ENCODE results near the gene KIF2C.
A peak's percentile ranks its signal among the peaks of the same experiment; 100 is the strongest.

The KIF2C gene

GRCh38 chr1:44777547-44777946 lies 37.9 kb downstream of the KIF2C start:
- peak overlapping the region in 1 of 2 experiments; percentile 96 for H3K27ac ChIP-seq (ENCODE audit: insufficient read depth in 1 of 2, low read depth in 1 of 2, low read length in 2 of 2, poor library complexity in 1 of 2, severe bottlenecking in 2 of 2)
- ChIA-PET POLR2A (no interaction called here), CTCF (interaction anchor here (1.1 to 1.4 kb wide), 2 partner anchors 10 kb away, joined by 3 to 5 read pairs; partner anchors contain the start of gene BEST4)
- DNase-seq = no peak
- WGBS (ENCODE audit: insufficient coverage) = 91% methylated on average over 13 of the region's 14 CpGs
- H3K4me3 ChIP-seq (ENCODE audit: control insufficient read depth in 1 of 7, extremely low read depth in 1 of 7, insufficient read depth in 4 of 7, low read depth in 2 of 7, low read length in 6 of 7) = peak overlapping the region in 1 of 7 experiments; percentile 92
- H3K27me3 ChIP-seq (replicated peaks in 2 of 5; ENCODE audit: control insufficient read depth in 4 of 5, insufficient read depth in 5 of 5, low read length in 4 of 5) = no peaks in the 10 kb centered on the region
- H3K9me3 ChIP-seq (ENCODE audit: control extremely low read depth in 1 of 5, control insufficient read depth in 4 of 5, insufficient read depth in 2 of 5, low read depth in 1 of 5, low read length in 4 of 5) = no peaks in the 10 kb centered on the region
- H3K4me1 ChIP-seq (ENCODE audit: control extremely low read depth in 1 of 4, control insufficient read depth in 4 of 4, insufficient read depth in 4 of 4, low read length in 3 of 4) = peaks cover 0 to 34% (median 29%) of the 10 kb centered on the region in 4 experiments
- H3K36me3 ChIP-seq (ENCODE audit: control insufficient read depth in 4 of 4, insufficient read depth in 4 of 4, low read length in 3 of 4) = peaks cover 10 to 51% (median 37%) of the 10 kb centered on the region in 4 experiments

DNA sequence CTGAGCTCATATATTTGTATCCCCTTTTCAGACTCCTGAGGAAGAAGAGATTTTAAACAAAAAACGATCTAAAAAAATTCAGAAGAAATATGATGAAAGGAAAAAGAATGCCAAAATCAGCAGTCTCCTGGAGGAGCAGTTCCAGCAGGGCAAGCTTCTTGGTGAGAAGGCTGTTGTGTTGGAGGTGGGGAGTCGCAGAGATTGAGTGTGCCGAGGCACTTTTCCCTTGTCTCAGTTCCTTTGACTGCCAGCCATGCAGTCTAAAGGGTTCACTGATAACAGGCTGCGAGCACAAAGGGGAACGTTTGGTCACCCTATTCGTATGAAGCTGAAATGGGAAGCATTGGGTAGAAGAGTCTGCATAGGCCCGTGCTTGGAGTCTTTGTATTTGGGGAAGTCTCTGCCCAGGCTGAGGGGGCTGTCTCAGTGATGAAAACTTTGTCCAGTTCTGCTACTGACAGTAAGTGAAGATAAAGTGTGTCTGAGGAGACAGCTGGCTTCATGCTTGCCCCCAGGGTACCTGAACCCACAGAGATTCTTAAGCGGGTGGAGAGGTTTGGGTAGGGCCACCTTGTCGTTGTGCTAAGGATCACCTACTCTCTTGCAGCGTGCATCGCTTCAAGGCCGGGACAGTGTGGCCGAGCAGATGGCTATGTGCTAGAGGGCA lies 38.5 kb downstream of the KIF2C start:
- peaks cover 0 to 34% (median 31%) of the 10 kb centered on the region in 4 experiments for H3K4me1 ChIP-seq (ENCODE audit: control extremely low read depth in 1 of 4, control insufficient read depth in 4 of 4, insufficient read depth in 4 of 4, low read length in 3 of 4)
- H3K9me3 ChIP-seq (ENCODE audit: control extremely low read depth in 1 of 5, control insufficient read depth in 4 of 5, insufficient read depth in 2 of 5, low read depth in 1 of 5, low read length in 4 of 5) = no peaks in the 10 kb centered on the region
- no peak for DNase-seq
- ChIA-PET CTCF (interaction anchor here (1.1 to 1.4 kb wide), 2 partner anchors 10 to 11 kb away, joined by 3 to 5 read pairs; partner anchors contain the start of gene BEST4), POLR2A (no interaction called here)
- H3K27ac ChIP-seq (ENCODE audit: insufficient read depth in 1 of 2, low read depth in 1 of 2, low read length in 2 of 2, poor library complexity in 1 of 2, severe bottlenecking in 2 of 2) = peak overlapping the region in 1 of 2 experiments; percentile 96
- 83% methylated on average over 12 of the region's 13 CpGs for WGBS (ENCODE audit: insufficient coverage)
- peaks cover 10 to 51% (median 37%) of the 10 kb centered on the region in 4 experiments for H3K36me3 ChIP-seq (ENCODE audit: control insufficient read depth in 4 of 4, insufficient read depth in 4 of 4, low read length in 3 of 4)
- no peaks in the 10 kb centered on the region for H3K27me3 ChIP-seq (replicated peaks in 2 of 5; ENCODE audit: control insufficient read depth in 4 of 5, insufficient read depth in 5 of 5, low read length in 4 of 5)
- peak overlapping the region in 1 of 7 experiments; percentile 92 for H3K4me3 ChIP-seq (ENCODE audit: control insufficient read depth in 1 of 7, extremely low read depth in 1 of 7, insufficient read depth in 4 of 7, low read depth in 2 of 7, low read length in 6 of 7)

- no peak for DNase-seq
- CTCF ChIA-PET = interaction anchor here (1.1 to 1.4 kb wide), 3 partner anchors 9 to 12 kb away, joined by 3 to 5 read pairs (median 3); partner anchors contain the start of gene BEST4
- peaks cover 10 to 51% (median 37%) of the 10 kb centered on the region in 4 experiments for H3K36me3 ChIP-seq (ENCODE audit: control insufficient read depth in 4 of 4, insufficient read depth in 4 of 4, low read length in 3 of 4)
- H3K9me3 ChIP-seq (ENCODE audit: control extremely low read depth in 1 of 5, control insufficient read depth in 4 of 5, insufficient read depth in 2 of 5, low read depth in 1 of 5, low read length in 4 of 5) = no peaks in the 10 kb centered on the region
- H3K4me1 ChIP-seq (ENCODE audit: control extremely low read depth in 1 of 4, control insufficient read depth in 4 of 4, insufficient read depth in 4 of 4, low read length in 3 of 4) = peaks cover 0 to 40% (median 38%) of the 10 kb centered on the region in 4 experiments
- 96% methylated on average over 5 of the region's 6 CpGs for WGBS (ENCODE audit: insufficient coverage)
- no peaks in the 10 kb centered on the region for H3K27me3 ChIP-seq (replicated peaks in 2 of 5; ENCODE audit: control insufficient read depth in 4 of 5, insufficient read depth in 5 of 5, low read length in 4 of 5)
- H3K27ac ChIP-seq (ENCODE audit: insufficient read depth in 1 of 2, low read depth in 1 of 2, low read length in 2 of 2, poor library complexity in 1 of 2, severe bottlenecking in 2 of 2) = no peak overlapping the region
- no peak overlapping the region for H3K4me3 ChIP-seq (ENCODE audit: control insufficient read depth in 1 of 7, extremely low read depth in 1 of 7, insufficient read depth in 4 of 7, low read depth in 2 of 7, low read length in 6 of 7)
- POLR2A ChIA-PET = no interaction called here
Measured at GRCh38 chr1:44778705-44779576, 39.3 kb downstream of the KIF2C start.

DNA sequence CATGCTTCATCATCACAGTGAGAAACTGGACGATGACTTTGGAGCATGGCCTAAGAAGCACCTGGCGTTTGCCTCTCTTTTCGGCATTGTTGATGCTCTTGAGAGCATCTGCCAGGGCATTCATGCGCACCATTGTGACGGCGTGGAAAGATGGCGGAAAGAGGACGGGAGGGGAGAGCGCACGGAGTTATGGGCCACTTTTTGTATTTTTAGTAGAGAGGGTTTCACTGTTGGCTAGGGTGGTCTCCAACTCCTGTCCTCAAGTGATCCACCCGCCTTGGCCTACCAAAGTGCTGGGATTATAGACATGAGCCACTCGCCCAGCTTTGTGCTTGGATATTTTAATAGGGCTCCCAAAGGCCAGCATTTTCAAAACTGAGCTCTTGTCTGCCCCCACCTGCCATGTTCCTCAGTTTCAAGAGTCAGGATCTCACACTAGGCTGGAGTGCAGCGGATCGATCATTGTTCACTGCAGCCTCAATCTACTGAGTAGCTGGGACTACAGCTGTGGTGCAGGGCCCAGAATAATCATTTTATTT lies 41.0 kb downstream of the KIF2C start:
- Histone ChIP-seq H3K9me3 (ENCODE audit: control extremely low read depth in 1 of 5, control insufficient read depth in 4 of 5, insufficient read depth in 2 of 5, low read depth in 1 of 5, low read length in 4 of 5) (no peaks in the 10 kb centered on the region), H3K36me3 (ENCODE audit: control insufficient read depth in 4 of 4, insufficient read depth in 4 of 4, low read length in 3 of 4) (peaks cover 10 to 51% (median 37%) of the 10 kb centered on the region in 4 experiments), H3K27ac (ENCODE audit: insufficient read depth in 1 of 2, low read depth in 1 of 2, low read length in 2 of 2, poor library complexity in 1 of 2, severe bottlenecking in 2 of 2) (no peak overlapping the region), H3K4me3 (ENCODE audit: control insufficient read depth in 1 of 7, extremely low read depth in 1 of 7, insufficient read depth in 4 of 7, low read depth in 2 of 7, low read length in 6 of 7) (no peak overlapping the region), H3K4me1 (ENCODE audit: control extremely low read depth in 1 of 4, control insufficient read depth in 4 of 4, insufficient read depth in 4 of 4, low read length in 3 of 4) (peaks cover 5 to 46% (median 43%) of the 10 kb centered on the region in 4 experiments), H3K27me3 (replicated peaks in 2 of 5; ENCODE audit: control insufficient read depth in 4 of 5, insufficient read depth in 5 of 5, low read length in 4 of 5) (no peaks in the 10 kb centered on the region)
- no peak for DNase-seq
- ChIA-PET CTCF (interaction anchor here (0.7 to 1.4 kb wide), 6 partner anchors 9 to 67 kb away, joined by 3 to 5 read pairs (median 3); no protein-coding TSS in a partner anchor), POLR2A (no interaction called here)
- WGBS (ENCODE audit: insufficient coverage) = 97% methylated on average over 10 of the region's 14 CpGs

- no peak for DNase-seq
- WGBS (ENCODE audit: insufficient coverage) = 73% methylated on average over 5 of the region's 8 CpGs
- Histone ChIP-seq H3K27me3 (replicated peaks in 2 of 5; ENCODE audit: control insufficient read depth in 4 of 5, insufficient read depth in 5 of 5, low read length in 4 of 5) (no peaks in the 10 kb centered on the region), H3K27ac (ENCODE audit: insufficient read depth in 1 of 2, low read depth in 1 of 2, low read length in 2 of 2, poor library complexity in 1 of 2, severe bottlenecking in 2 of 2) (no peak overlapping the region), H3K9me3 (ENCODE audit: control extremely low read depth in 1 of 5, control insufficient read depth in 4 of 5, insufficient read depth in 2 of 5, low read depth in 1 of 5, low read length in 4 of 5) (no peaks in the 10 kb centered on the region), H3K4me1 (ENCODE audit: control extremely low read depth in 1 of 4, control insufficient read depth in 4 of 4, insufficient read depth in 4 of 4, low read length in 3 of 4) (peaks cover 8 to 35% (median 30%) of the 10 kb centered on the region in 4 experiments), H3K36me3 (ENCODE audit: control insufficient read depth in 4 of 4, insufficient read depth in 4 of 4, low read length in 3 of 4) (peaks cover 10 to 29% (median 18%) of the 10 kb centered on the region in 4 experiments), H3K4me3 (ENCODE audit: control insufficient read depth in 1 of 7, extremely low read depth in 1 of 7, insufficient read depth in 4 of 7, low read depth in 2 of 7, low read length in 6 of 7) (peak overlapping the region in 6 of 7 experiments; percentile 11 to 69 (median 30))
- ChIA-PET CTCF (interaction anchor here (1.0 to 2.1 kb wide), 2 partner anchors 9 to 26 kb away, joined by 3 to 9 read pairs; no protein-coding TSS in a partner anchor), POLR2A (no interaction called here)
Measured at GRCh38 chr1:44783697-44784093, 44.1 kb downstream of the KIF2C start.

DNA sequence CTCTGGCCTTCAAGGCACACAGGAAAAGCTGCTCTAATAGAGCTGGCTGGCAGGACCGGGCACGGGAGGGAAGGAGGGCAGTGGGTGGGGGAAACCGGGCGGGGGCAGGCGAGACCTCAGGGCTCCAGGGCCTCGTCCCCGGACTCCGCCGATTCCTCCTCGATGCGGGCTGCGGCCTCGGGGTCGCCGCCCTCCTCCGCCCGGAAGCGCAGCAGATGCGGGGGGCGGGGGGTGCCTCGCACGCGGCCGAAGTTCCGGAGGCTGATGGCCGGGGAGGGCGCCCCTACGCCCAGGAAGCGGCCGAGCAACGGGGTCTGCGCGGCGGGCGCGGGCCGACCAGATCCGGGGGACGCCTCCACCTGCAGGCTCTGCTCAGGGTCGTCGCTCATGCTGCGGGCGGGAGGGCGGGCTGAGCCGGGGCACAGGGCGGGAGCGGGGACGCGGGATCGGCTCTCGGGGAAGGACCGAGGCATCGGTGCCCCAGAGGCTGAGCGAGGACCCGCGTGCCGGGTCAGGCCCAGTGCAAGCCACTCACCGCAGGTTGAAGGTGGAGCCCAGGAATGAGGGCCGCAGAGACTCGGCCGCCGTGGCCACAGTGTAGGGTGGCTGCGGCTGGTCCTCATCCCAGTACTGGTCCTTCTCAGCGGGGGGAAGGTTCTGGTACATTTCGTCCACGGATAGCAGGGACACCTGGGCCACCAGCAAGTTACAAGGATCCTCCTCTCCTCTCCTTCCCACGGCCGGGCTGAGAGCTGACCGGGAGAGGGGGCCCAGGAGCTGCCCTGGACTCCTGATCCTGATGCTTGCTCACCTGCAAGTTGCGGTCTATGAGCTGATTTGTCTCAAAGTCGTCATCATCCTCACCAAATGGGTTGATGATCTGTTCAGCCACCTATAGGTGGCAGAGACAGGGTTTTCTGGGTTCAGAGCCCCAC lies 44.7 kb downstream of the KIF2C start:
- no peak overlapping the region for H3K27ac ChIP-seq (ENCODE audit: insufficient read depth in 1 of 2, low read depth in 1 of 2, low read length in 2 of 2, poor library complexity in 1 of 2, severe bottlenecking in 2 of 2)
- POLR2A ChIA-PET = interaction anchor here (0.6 to 1.2 kb wide), 2 partner anchors 8 to 34 kb away, joined by 3 to 5 read pairs; no protein-coding TSS in a partner anchor
- H3K36me3 ChIP-seq (ENCODE audit: control insufficient read depth in 4 of 4, insufficient read depth in 4 of 4, low read length in 3 of 4) = peaks cover 7 to 23% (median 14%) of the 10 kb centered on the region in 4 experiments

More for the DNA sequence above, 44.7 kb downstream of the KIF2C start:
- Histone ChIP-seq H3K27me3 (replicated peaks in 2 of 5; ENCODE audit: control insufficient read depth in 4 of 5, insufficient read depth in 5 of 5, low read length in 4 of 5) (no peaks in the 10 kb centered on the region), H3K4me1 (ENCODE audit: control extremely low read depth in 1 of 4, control insufficient read depth in 4 of 4, insufficient read depth in 4 of 4, low read length in 3 of 4) (peaks cover 8 to 35% (median 30%) of the 10 kb centered on the region in 4 experiments), H3K9me3 (ENCODE audit: control extremely low read depth in 1 of 5, control insufficient read depth in 4 of 5, insufficient read depth in 2 of 5, low read depth in 1 of 5, low read length in 4 of 5) (no peaks in the 10 kb centered on the region), H3K4me3 (ENCODE audit: control insufficient read depth in 1 of 7, extremely low read depth in 1 of 7, insufficient read depth in 4 of 7, low read depth in 2 of 7, low read length in 6 of 7) (peak overlapping the region; percentile 11 to 69 (median 23))
- peak in 1 of 3 donors; percentile 42 for DNase-seq
- 13% methylated on average over 67 of the region's 71 CpGs for WGBS (ENCODE audit: insufficient coverage)
- CTCF ChIA-PET = interaction anchor here (1.0 to 7.5 kb wide), 9 partner anchors 9 to 54 kb away, joined by 3 to 43 read pairs (median 7); partner anchors contain the start of genes BTBD19, DYNLT4, PLK3 and RNU5D-1
